ENCODE results near the gene TPM1.
"Not testable (repeated sequence)": the region's sequence is repeated elsewhere in the genome, so short reads cannot be mapped to it uniquely, and the experiment has no call there.

The TPM1 gene

GRCh38 chr15:63096178-63096577, 53.6 kb downstream of the TPM1 start:
- DNase-seq (ENCODE audit: low read depth): no peak

GRCh38 chr15:63098901-63099300, 56.4 kb downstream of the TPM1 start:
- DNase-seq (ENCODE audit: low read depth): not testable (repeated sequence)

GRCh38 chr15:63099581-63099980, 57.0 kb downstream of the TPM1 start:
- DNase-seq (ENCODE audit: low read depth): not testable (repeated sequence)

GRCh38 chr15:63103416-63103815, 60.9 kb downstream of the TPM1 start:
- no peak for DNase-seq (ENCODE audit: low read depth)

GRCh38 chr15:63104727-63105126, 62.2 kb downstream of the TPM1 start:
- DNase-seq (ENCODE audit: low read depth): peak; percentile 72

DNA sequence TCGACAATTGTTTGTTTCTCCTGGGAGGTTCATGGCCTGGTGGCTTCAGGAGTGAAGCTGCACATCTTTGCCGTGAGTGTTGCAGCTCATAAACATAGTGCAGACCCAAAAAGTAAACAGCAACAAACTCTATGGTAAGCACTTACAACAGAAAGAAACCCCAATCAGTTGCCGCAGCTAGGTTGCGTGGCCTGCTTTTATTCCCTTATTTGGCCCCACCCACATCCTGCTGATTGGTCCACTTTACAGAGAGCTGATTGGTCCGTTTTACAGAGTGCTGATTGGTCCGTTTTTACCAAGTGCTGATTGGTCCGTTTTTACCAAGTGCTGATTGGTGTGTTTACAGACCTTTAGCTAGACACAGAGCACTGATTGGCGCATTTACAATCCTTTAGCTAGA, 62.8 kb downstream of the TPM1 start:
- not testable (repeated sequence) for DNase-seq (ENCODE audit: low read depth)

GRCh38 chr15:63107895-63108546, 65.5 kb downstream of the TPM1 start:
- peak; percentile 100 for DNase-seq (ENCODE audit: low read depth)

DNA sequence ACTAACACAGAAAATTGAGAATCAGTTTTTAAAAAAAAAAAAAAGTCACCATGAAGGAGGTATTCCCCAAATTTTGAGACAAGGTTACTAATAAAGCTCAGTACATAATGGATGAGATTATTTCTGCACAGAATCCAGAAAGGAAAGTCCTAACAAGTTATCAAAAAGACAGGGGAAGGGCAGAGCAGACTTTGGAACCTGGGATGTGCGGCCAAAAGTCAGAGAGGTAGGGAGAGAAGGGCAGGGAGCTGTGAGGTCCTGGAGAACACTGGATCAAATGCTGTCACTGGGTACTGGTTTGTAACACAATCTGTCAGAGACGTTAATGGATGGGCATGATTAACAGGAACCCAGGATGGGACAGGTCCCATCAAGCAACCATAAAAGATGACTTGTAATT, 67.0 kb downstream of the TPM1 start:
- DNase-seq (ENCODE audit: low read depth): no peak

GRCh38 chr15:63109920-63110319, 67.4 kb downstream of the TPM1 start:
- DNase-seq (ENCODE audit: low read depth): peak; percentile 91

GRCh38 chr15:63110428-63111026, 68.0 kb downstream of the TPM1 start:
- DNase-seq (ENCODE audit: low read depth): no peak

DNA sequence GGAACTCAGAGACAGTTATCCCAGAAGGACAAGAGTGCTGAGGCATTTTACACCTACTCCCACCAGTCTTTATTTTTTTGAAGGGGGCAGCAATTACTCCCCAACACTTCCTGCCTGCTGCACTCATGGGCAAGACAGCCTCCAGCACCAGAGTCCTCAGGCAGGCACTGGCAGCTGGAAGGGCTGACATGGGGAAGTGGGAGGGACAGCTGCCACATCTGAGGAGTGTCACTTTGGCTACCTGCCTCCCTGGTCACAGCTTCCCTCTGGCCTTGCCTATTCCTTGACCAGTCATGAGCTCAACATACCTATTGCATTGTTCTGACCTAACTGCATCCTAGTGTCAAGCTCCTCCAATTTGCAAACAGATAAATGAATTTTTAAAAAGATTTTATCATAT, 68.9 kb downstream of the TPM1 start:
- DNase-seq (ENCODE audit: low read depth): no peak

DNA sequence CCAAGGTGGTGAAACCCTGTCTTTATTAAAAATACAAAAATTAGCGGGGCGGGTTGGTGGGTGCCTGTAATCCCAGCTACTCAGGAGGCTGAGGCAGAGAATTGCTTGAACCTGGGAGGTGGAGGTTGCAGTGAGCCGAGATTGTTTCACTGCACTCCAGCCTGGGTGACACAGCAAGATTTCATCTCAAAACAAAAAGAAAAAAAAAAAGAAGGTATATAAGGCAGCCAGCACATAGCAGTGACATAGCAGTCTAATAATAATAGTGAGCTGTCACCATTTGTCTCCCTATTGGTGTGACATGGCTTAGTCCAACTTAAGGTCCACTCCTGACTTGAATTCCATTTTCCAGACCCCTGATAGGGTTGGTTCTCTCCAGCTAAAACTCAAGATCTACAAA, 70.3 kb downstream of the TPM1 start:
- DNase-seq (ENCODE audit: low read depth): no peak

GRCh38 chr15:63114465-63114864, 71.9 kb downstream of the TPM1 start:
- DNase-seq (ENCODE audit: low read depth): no peak

Measured in iris pigment epithelial cell (primary cell).